ENCODE data around the gene PEMT. TPM values are rescaled to one million over a fixed set of nuclear protein-coding genes. Genes with fewer than 3 reads are reported as not detected.

The PEMT gene
- total RNA-seq, 1 experiment from 2014 or later = 178 TPM

- intact Hi-C loops (cut with micrococcal nuclease) = loop anchor here (2.0 to 10.0 kb wide), 2 partner anchors 83 to 141 kb away; no protein-coding TSS in a partner anchor
- POLR2A ChIA-PET (ENCODE audit: unreplicated experiment) = no interaction called here
- no peaks in the 10 kb centered on the region for H3K27me3 ChIP-seq (ENCODE audit: low read length)
- no peaks in the 10 kb centered on the region for H3K36me3 ChIP-seq (ENCODE audit: low read depth, low read length)
- H3K79me2 ChIP-seq (ENCODE audit: low read length) = no peaks in the 10 kb centered on the region
- no peaks in the 10 kb centered on the region for H3K9me2 ChIP-seq (replicated peaks; ENCODE audit: low read length)
- H3K4me3 ChIP-seq (ENCODE audit: low read length) = no peak overlapping the region
- peaks cover 17% of the 10 kb centered on the region for H3K4me1 ChIP-seq (ENCODE audit: insufficient read depth, low read length)
- CTCF ChIA-PET = interaction anchor here (1.3 kb wide), 1 partner anchor 14 kb away, joined by 7 read pairs; no protein-coding TSS in a partner anchor
- H3K27ac ChIP-seq (ENCODE audit: low read length) = no peak overlapping the region
- H3K4me2 ChIP-seq (ENCODE audit: low read length) = no peak overlapping the region
- no peak for DNase-seq
- H3F3A ChIP-seq (ENCODE audit: low read length, unreplicated experiment) = no peaks in the 10 kb centered on the region
- TF ChIP-seq EZH2 (IDR thresholded peaks at IDR 0.05; ENCODE audit: low read length, unreplicated experiment) (no peak), CTCF (conservative IDR thresholded peaks at IDR 0.05; ENCODE audit: low read depth, low read length) (no peak), EZH2phosphoT487 (IDR thresholded peaks at IDR 0.05; ENCODE audit: borderline replicate concordance, low read length) (no peak)
- no peak overlapping the region for H2AFZ ChIP-seq (ENCODE audit: low read length)
- ATAC-seq = no peak
- 0 out of 2 replicates have a peak, but pooled peaks cover 6% of the 10 kb centered on the region for H4K20me1 ChIP-seq (ENCODE audit: low read length)
- no TSS peak for BruUV-seq (replicated peaks)
- H3K9ac ChIP-seq (ENCODE audit: low read length) = no peak overlapping the region
- H3K9me3 ChIP-seq (ENCODE audit: low read length) = no peaks in the 10 kb centered on the region
These were observed 93.5 kb downstream of the PEMT start for GRCh38 chr17:17497845-17498520.

- TF ChIP-seq CTCF (conservative IDR thresholded peaks at IDR 0.05; ENCODE audit: low read depth, low read length) = peak; percentile 34; the same call in 1 of the 2 replicates
- TF ChIP-seq EZH2 (IDR thresholded peaks at IDR 0.05; ENCODE audit: low read length, unreplicated experiment) = no peak
- no peak overlapping the region for H3K27ac ChIP-seq (ENCODE audit: low read length)
- peak overlapping the region; percentile 86; the same call in 1 of the 2 replicates for H3K4me3 ChIP-seq (ENCODE audit: low read length)
- H3K4me1 ChIP-seq (ENCODE audit: insufficient read depth, low read length) = peaks cover 17% of the 10 kb centered on the region
- POLR2A ChIA-PET (ENCODE audit: unreplicated experiment) = interaction anchor here (0.6 kb wide), 2 partner anchors 115 to 483 kb away, joined by 3 to 9 read pairs; no protein-coding TSS in a partner anchor
- no peak for ATAC-seq
- BruUV-seq (replicated peaks) = no TSS peak
- DNase-seq = no peak
- no peaks in the 10 kb centered on the region for H3K79me2 ChIP-seq (ENCODE audit: low read length)
- CTCF ChIA-PET = interaction anchor here (0.6 to 2.0 kb wide), 8 partner anchors 15 to 249 kb away, joined by 3 to 19 read pairs (median 6); no protein-coding TSS in a partner anchor
- H4K20me1 ChIP-seq (ENCODE audit: low read length) = 0 out of 2 replicates have a peak, but pooled peaks cover 6% of the 10 kb centered on the region
- peaks cover 3% of the 10 kb centered on the region; the same call in 1 of the 2 replicates for H3K36me3 ChIP-seq (ENCODE audit: low read depth, low read length)
- H3K9me3 ChIP-seq (ENCODE audit: low read length) = no peaks in the 10 kb centered on the region
- no peaks in the 10 kb centered on the region for H3K9me2 ChIP-seq (replicated peaks; ENCODE audit: low read length)
- intact Hi-C loops (cut with micrococcal nuclease) = loop anchor here (2.0 to 10.0 kb wide), 2 partner anchors 82 to 140 kb away; no protein-coding TSS in a partner anchor
- H3K4me2 ChIP-seq (ENCODE audit: low read length) = peak overlapping the region; percentile 83
- H2AFZ ChIP-seq (ENCODE audit: low read length) = no peak overlapping the region
- no peaks in the 10 kb centered on the region for H3F3A ChIP-seq (ENCODE audit: low read length, unreplicated experiment)
- no peaks in the 10 kb centered on the region for H3K27me3 ChIP-seq (ENCODE audit: low read length)
- no peak overlapping the region for H3K9ac ChIP-seq (ENCODE audit: low read length)
These were observed 94.3 kb downstream of the PEMT start for GRCh38 chr17:17497065-17497844.

Measured in PC-3 (cell line).